ENCODE data around the gene RHEB. TPM values are rescaled to one million over a fixed set of nuclear protein-coding genes. Genes with fewer than 3 reads are reported as not detected.

Gene RHEB
- total RNA-seq, 1 donor from 2014 or later: 225 TPM

- Mint-ChIP-seq H3K27ac (no peak overlapping the region), H3K9me3 (no peaks in the 10 kb centered on the region), H3K36me3 (peaks cover 28% of the 10 kb centered on the region), H3K4me3 (no peak overlapping the region), H3K4me1 (peaks cover 17% of the 10 kb centered on the region), H3K27me3 (ENCODE audit: insufficient read depth, low read depth) (peaks cover 2% of the 10 kb centered on the region)
- Histone ChIP-seq H3K36me3 (peaks cover 6% of the 10 kb centered on the region), H3K27ac (no peak overlapping the region), H3F3A (ENCODE audit: low read depth) (peaks cover 17% of the 10 kb centered on the region), H3K4me3 (no peak overlapping the region), H3K4me2 (no peak overlapping the region), H3K9me3 (ENCODE audit: low read depth) (no peaks in the 10 kb centered on the region), H2AFZ (replicated peaks) (no peak overlapping the region), H4K20me1 (ENCODE audit: low read depth) (peaks cover 39% of the 10 kb centered on the region), H3K27me3 (no peaks in the 10 kb centered on the region), H3K4me1 (peaks cover 24% of the 10 kb centered on the region), H3K9ac (no peak overlapping the region), H3K79me2 (ENCODE audit: low read depth) (peaks cover 60% of the 10 kb centered on the region)
- TF ChIP-seq EZH2phosphoT487 (IDR thresholded peaks at IDR 0.05): no peak
- TF ChIP-seq CTCF (IDR thresholded peaks at IDR 0.05): no peak
- no peak for TF ChIP-seq EZH2 (IDR thresholded peaks at IDR 0.05)
- no peak for DNase-seq (ENCODE audit: low spot score)
Observed at GRCh38 chr7:151489498-151489897, 30.2 kb downstream of the RHEB start.

GRCh38 chr7:151488096-151488495 lies 31.6 kb downstream of the RHEB start:
- no peaks in the 10 kb centered on the region for H3K27me3 ChIP-seq
- peaks cover 12% of the 10 kb centered on the region for H3K4me1 ChIP-seq
- H3K9me3 Mint-ChIP-seq: no peaks in the 10 kb centered on the region
- peaks cover 6% of the 10 kb centered on the region for H3K4me1 Mint-ChIP-seq
- H3K79me2 ChIP-seq (ENCODE audit: low read depth): peaks cover 51% of the 10 kb centered on the region
- TF ChIP-seq CTCF (IDR thresholded peaks at IDR 0.05) (no peak), EZH2 (IDR thresholded peaks at IDR 0.05) (no peak), EZH2phosphoT487 (IDR thresholded peaks at IDR 0.05) (no peak)
- H3K4me3 ChIP-seq: no peak overlapping the region
- peaks cover 6% of the 10 kb centered on the region for H3K36me3 ChIP-seq
- H3K9ac ChIP-seq: no peak overlapping the region
- no peak overlapping the region for H3K27ac Mint-ChIP-seq
- H3F3A ChIP-seq (ENCODE audit: low read depth): peaks cover 17% of the 10 kb centered on the region
- H3K4me2 ChIP-seq: no peak overlapping the region
- peaks cover 2% of the 10 kb centered on the region for H3K27me3 Mint-ChIP-seq (ENCODE audit: insufficient read depth, low read depth)
- no peak overlapping the region for H3K27ac ChIP-seq
- H3K9me3 ChIP-seq (ENCODE audit: low read depth): no peaks in the 10 kb centered on the region
- no peak for DNase-seq (ENCODE audit: low spot score)
- no peak overlapping the region for H2AFZ ChIP-seq (replicated peaks)
- H4K20me1 ChIP-seq (ENCODE audit: low read depth): peaks cover 36% of the 10 kb centered on the region
- peaks cover 32% of the 10 kb centered on the region for H3K36me3 Mint-ChIP-seq
- H3K4me3 Mint-ChIP-seq: no peak overlapping the region

- Mint-ChIP-seq H3K36me3 (peaks cover 39% of the 10 kb centered on the region), H3K9me3 (no peaks in the 10 kb centered on the region), H3K27ac (no peak overlapping the region), H3K27me3 (ENCODE audit: insufficient read depth, low read depth) (no peaks in the 10 kb centered on the region), H3K4me1 (peaks cover 4% of the 10 kb centered on the region), H3K4me3 (no peak overlapping the region)
- no peak overlapping the region for H3K27ac ChIP-seq
- no peak overlapping the region for H3K4me2 ChIP-seq
- H3K79me2 ChIP-seq (ENCODE audit: low read depth): peaks cover 48% of the 10 kb centered on the region
- H4K20me1 ChIP-seq (ENCODE audit: low read depth): peaks cover 43% of the 10 kb centered on the region
- peaks cover 12% of the 10 kb centered on the region for H3K4me1 ChIP-seq
- peaks cover 6% of the 10 kb centered on the region for H3K36me3 ChIP-seq
- H3K9me3 ChIP-seq (ENCODE audit: low read depth): no peaks in the 10 kb centered on the region
- no peak for DNase-seq (ENCODE audit: low spot score)
- no peak overlapping the region for H3K4me3 ChIP-seq
- no peak overlapping the region for H3K9ac ChIP-seq
- H3K27me3 ChIP-seq: no peaks in the 10 kb centered on the region
- peaks cover 17% of the 10 kb centered on the region for H3F3A ChIP-seq (ENCODE audit: low read depth)
- H2AFZ ChIP-seq (replicated peaks): no peak overlapping the region
- no peak for TF ChIP-seq EZH2 (IDR thresholded peaks at IDR 0.05)
- no peak for TF ChIP-seq EZH2phosphoT487 (IDR thresholded peaks at IDR 0.05)
- no peak for TF ChIP-seq CTCF (IDR thresholded peaks at IDR 0.05)
Observed at GRCh38 chr7:151487228-151487627, 32.5 kb downstream of the RHEB start.
